HG03103 (cell line): ENCODE results near the gene RRP12.
"Not testable (repeated sequence)": the region's sequence is repeated elsewhere in the genome, so short reads cannot be mapped to it uniquely, and the experiment has no call there.

ENCODE experiments used
- ATAC-seq: cut with Tn5 transposase; IDR thresholded peaks from one replicate; pipeline ENCODE4 v1.9.1; 2021; ENCODE audit warnings: low read depth; ENCODE audit not compliant: unreplicated experiment

The RRP12 gene

DNA sequence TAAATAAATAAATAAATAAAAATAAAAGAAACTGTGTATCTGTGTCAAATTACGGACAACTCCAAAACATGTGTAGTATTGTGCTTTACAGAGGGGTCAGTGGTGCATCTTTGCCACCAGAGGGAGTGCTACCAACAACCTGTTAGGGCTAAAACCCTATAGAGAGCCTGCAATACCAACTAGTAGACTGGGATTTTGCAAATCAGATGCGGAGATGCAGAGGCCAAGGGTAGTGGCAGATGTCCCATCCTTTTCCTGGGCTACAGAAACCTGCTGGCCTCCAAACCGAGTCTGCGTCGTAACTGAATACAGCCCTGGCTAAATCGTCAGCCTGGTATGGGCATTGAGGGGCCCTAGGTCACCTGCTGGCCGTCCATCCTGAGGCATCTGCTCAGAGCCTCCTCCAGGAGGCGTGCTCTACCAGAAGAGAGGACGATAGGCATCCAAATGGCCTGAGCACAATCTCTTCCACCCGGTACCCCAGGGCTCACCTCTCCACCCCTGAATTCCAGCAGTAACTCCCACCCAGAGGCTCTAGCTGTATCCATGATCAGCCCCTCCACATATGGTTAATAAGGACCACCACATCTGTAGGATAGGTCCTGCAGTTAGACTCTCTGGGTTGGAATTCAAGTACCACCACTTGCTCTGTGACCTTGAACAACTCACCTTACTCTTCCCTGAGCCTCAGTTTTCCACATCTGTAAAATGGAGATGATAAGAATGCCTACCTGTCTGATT lies 6.2 kb upstream of the RRP12 start:
- ATAC-seq: peak; percentile 76

DNA sequence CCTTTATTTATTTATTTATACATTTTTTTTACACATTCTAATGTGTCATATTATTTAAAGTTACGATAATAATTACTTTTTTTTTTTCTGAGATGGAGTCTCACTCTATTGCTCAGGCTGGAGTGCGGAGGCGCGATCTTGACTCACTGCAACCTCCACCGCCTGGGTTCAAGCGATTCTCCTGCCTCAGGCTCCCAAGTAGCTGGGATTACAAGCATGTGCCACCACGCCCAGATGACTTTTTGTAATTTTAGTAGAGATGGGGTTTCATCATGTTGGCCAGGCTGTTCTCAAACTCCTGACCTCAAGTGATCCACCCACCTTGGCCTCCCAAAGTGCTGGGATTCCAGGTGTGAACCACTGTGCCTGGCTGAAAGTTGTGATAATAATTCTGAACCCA lies 5.3 kb upstream of the RRP12 start:
- not testable (repeated sequence) for ATAC-seq

DNA sequence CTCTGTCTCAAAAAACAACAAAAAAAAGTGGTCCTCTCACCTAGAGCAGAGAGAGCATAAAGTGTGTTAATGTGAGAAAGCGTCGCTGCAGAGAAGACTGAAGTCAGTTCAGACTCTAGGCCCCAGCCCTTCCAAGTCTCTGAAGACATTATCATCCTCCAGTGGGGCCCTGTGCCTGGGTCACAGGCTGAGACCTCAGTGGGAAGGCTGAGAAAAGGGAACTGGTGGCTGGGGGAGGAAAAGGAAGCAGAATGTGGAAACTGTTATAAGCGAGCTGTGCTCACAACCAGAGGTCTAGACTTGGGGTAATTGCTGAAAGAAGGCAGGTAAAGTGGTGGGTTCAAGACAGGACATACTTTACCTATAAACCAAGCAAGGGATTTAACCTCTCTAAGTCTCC lies 4.9 kb upstream of the RRP12 start:
- ATAC-seq: no peak

DNA sequence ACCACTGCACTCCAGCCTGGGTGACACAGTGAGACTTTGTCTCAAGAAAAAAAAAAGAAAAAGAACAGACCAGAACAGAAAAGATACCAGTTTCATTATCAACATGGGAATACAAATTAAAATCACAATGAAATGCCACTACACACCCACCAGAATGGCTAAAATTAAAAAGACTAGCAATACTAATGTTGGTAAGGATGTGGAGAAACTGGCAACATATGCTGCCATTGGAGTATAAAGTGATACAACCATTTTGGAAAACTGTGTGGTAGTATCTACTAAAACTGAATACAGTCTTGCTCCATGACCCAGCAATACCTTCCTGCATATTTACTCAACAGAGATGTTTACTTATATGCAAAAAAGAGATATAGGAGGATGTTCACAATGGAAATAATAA lies 2.9 kb upstream of the RRP12 start:
- no peak for ATAC-seq

DNA sequence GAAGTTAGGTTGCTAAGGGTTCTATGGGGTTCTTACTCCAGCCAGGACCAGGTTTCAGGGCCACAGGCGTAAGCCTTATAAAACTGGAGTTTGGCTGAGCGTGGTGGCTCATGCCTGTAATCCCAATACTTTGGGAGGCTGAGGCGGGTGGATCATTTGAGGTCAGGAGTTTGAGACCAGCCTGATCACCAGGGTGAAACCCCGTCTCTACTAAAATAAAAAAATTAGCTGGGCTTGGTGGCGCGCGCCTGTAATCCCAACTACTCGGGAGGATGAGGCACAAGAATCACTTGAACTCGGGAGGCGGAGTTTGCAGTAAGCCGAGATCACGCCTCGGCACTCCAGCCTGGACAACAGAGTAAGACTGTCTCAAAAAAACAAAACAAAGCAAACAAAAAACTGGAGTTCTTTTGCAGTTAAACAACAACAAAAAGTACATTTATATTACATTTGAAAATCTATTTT lies 347 bp upstream of the RRP12 start:
- no peak for ATAC-seq

DNA sequence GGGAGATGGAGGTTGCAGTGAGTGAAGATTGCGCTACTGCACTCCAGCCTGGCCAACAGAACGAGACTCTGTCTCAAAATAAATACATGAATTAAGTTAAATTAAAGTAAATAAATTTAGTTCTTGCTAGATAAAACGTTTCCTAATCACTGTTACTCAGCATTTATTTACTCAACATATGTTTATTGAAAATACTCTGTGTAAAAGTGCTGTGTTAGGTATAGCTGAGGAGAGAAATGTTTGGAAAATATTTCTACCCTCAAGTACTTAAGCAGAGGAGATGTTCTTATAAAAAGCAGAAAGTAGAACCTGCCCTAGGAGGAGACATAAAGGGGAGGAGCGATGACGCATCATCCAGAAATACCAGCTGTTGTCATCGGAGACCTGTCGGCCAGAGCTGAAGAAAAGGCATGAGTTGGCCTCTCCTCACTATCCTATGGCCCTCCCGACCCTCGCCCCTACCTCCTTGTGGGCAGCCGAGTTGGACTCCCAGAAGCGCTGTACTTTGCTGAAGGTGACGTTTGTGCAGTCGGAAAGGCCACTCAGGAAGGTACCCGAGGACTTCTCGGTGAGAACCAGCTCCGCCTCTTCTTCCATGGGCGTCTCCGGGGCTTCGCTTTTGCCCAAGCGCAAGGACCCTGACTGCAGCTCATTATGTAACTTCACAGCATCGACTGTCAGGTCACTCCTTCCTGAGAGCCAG lies 1.1 kb downstream of the RRP12 start:
- no peak for ATAC-seq

DNA sequence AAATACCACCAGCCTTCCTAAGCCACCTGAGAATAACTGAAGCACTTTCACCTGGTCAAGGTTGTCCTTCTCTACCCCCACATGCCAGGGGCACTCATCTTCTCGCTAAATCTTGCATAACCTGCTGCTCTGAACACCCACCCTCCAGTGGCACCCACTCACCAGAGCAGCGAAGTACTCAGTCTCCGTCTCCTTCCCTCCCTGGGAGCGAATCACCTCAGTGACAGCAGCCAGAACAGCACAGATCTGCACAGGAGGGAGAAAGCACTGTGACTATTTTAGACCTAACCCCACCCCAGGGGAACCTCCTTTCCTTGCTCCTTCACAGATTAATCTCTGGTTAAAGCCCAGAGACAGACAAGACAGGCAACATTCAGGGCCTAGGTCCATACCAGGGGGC lies 5.1 kb downstream of the RRP12 start:
- ATAC-seq: no peak

DNA sequence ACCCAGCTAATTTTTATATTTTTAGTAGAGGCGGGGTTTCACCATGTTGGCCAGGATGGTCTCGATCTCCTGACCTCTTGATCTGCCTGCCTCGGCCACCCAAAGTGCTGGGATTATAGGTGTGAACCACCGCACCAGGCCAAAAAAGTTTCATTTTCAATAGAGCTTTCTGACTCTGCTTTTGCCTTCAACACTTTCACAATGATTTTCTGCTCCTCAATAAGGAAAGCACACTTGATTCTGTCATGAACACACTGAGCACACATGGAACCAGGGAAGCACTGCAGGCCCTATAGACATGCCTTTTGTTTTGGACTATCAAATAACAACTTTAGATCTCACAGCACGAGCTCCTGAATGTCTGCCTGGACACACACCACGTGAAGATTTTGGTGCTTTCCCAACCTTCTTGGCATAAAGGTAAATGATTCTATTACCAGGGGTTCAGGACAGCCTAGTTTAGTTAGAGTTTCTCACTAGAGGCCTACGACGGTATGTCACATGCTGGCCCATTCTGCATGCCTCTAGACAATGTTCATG lies 8.0 kb downstream of the RRP12 start:
- ATAC-seq: no peak

DNA sequence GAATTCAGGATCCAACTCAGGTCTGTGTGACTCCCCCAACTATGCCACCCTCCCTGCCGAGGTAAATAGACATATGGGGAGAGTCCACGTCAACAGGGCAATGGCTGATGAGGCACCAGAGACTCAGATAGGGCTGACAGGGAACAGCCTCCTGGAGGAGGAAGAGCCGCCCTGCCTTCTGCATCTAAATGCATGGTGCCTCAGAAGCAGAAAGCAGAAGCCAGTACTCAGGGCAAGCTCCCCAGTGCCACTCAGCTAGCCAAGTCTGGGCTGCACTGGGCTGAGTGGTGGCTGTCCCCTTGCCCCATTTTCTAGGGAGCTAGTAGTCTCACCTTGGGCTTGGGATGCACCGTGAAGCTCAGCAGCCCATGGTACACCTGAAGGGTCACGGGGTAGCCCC lies 11.0 kb downstream of the RRP12 start:
- ATAC-seq: no peak

DNA sequence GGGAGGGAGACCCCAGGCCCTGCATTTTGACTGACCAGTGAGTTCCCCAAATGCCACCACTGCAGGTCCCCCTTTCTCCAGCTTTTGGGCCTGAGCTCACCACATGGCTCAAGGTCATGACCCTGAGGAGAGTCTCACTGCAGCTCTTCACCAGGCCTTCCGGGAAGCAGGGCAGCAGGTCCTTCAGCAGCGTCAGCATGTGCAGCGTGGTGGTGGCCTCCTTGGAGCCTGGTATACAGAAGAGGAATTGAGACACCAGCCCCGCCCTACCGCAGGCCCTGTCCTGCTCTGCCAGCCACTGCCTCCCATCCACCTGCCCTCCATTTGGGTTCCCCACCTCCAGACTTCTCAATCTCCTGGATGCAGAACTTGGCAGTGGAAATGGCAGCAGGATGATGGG lies 13.0 kb downstream of the RRP12 start:
- ATAC-seq: no peak

DNA sequence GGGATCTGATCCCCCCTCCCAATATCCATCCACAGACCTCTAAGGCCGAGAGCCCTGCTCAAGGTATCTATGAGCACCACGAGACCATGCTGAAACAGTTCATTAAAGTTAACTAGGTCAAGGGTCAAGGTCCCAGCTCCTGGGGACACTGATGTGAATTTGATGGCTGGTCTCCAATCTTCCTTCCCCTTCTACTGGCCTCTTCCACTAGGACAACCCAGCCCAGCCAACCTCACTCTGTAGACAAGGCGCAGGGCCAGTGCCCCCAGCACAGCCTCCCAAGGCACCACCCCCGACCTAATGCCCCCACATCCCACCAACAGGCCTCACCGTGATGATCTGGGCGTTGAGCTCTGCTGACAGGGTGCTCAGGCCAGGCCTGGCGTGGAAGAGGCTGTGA lies 15.6 kb downstream of the RRP12 start:
- no peak for ATAC-seq

DNA sequence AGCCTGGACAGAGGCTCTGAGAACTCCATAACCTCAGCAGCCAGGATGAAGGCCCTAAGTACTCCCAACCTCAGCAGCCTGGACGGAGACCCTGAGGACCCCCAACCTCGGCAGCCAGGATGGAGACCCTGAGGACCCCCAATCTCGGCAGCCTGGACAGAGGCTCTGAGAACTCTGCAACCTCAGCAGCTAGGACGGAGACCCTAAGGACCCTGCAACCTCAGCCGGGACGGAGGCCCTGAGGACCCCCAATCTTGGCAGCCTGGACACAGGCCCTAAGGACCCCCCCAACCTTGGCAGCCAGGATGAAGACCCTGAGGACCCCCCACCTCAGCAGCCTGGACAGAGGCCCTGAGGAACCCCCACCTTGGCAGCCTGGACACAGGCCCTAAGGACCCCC lies 16.5 kb downstream of the RRP12 start:
- ATAC-seq: no peak

DNA sequence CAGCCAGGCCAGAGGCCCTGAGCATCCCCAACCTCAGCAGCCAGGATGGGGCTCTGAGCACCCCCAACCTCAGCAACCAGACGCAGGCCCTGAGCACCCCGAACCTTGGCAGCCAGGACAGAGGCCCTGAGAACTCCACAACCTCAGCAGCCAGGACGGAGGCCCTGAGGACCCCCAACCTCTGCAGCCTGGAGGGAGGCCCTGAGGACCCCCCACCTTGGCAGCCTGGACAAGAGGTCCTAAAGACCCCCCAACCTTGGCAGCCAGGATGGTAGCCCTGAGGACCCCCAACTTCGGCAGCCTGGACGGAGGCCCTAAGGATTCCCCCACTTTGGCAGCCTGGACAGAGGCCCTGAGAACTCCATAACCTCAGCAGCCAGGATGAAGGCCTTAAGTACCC lies 17.0 kb downstream of the RRP12 start:
- ATAC-seq: no peak

DNA sequence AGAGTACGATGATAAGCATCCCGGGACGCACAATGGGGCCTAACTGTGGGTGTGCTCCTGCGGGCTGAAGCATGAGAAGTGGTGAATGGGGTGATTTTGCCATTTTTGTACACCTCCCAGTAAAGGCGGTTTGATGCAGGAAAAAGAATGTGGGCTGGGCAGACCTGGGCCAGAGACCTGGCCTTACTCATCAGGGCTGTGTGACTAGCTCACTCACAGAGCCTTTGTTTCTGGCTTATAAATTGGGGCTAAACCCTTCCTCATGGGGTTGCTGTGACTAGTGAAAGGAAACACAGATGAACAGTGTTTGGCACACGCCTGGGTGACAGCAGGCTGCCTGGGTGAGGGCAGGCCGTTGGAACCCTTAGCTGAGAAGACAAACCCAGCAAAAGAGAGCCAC lies 18.0 kb downstream of the RRP12 start:
- ATAC-seq: no peak

DNA sequence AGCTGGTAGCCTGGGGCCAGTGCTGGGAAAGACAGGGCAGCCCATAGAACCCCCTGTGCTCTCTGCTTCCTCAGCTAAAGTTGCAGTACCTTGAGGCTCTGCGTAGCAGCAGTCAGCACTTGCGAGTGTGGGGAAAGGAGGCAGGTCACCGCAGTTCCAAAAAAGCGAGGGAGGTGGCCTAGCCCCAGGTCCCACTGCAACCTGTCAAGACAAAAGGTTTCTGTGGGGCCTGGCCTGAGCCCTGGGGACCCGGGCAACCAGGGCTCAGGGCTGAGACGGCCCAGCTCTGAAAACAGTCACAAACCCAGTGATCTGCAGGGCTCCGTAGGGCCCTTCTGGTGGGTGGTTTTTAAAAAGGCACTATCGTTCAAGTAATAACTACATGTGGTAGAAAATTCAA lies 19.5 kb downstream of the RRP12 start:
- ATAC-seq: no peak

DNA sequence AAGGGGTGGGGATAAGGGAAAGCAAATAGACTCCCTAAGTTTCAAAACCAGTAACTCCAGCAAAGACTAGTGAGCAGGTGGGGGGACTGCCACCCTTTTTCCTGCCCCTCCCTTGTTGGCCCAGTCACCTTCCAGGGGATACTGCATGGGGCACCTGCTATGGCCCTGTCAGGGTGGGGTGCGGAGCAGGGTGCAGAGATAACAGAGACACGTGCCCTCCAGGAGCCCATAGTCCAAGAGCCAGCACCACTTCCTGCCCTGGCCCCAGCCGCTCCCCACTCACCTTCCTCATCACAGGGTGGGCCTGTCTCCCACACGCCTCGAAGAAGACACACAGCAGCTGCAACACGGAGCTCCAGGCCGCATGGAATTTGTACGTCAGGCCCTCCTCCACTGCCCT lies 20.6 kb downstream of the RRP12 start:
- ATAC-seq: no peak

DNA sequence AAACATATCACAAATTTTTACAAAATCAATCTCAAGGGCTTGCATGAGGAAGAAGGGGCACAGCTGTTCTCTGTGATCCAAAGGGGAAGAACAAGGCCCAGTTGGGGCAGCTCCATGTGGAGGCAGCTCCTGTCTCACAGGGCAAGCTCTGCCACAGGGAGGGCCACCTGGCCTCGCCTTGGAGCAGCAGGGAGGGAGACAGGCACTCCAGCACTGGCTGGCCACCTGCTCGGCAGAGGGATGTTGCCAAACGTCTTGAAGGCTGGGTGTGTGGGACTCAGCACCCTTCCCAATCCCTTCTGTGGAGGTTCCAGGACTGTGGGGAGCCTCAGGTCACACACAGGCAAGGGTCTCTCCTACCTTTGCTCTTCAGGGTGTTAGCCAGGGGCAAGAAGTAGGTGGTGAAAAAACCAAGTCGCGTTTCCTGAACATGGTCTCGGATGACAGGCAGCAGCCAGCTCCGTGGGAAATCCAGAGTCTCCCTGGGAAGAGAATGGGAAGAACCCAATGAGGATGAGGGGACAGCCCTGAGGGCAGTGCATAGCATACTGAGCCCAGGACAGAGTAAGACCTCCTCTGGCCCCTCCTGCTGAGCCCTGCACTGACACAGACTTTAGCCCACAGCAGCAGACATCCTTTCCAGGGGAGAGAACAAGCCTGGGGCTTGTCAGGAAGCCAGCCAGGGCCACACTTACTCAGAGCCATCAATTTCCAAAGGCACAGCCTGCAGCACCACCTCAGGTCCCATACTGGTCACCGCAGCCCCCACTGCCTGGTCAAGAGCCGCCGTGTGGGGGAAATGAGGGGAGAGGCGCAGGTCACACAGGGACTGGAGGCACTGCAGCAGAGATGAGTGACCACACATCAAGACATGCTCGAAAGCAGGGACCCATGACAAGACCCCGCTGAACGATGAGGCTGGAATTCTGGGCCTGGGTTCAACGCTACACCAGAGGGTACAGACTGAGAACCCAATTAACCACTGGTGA lies 21.9 kb downstream of the RRP12 start:
- ATAC-seq: no peak

DNA sequence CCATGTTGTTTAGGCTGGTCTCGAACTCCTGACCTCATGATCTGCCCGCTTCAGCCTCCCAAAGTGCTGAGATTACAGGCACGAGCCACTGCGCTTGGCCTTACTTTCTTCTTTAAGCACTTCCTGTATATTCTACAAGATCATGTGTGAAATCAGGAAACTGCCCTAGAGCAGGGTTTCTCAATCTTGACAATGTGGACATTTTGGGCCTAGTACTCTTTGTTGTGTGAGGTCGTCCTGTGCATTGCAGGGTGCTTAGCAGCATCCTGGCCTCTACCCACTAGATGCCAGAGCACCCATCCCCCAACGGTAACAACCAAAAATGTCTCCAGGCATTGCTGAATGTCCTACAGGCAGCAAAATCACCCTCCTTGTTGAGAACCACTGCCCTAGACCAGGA lies 24.7 kb downstream of the RRP12 start:
- no peak for ATAC-seq

DNA sequence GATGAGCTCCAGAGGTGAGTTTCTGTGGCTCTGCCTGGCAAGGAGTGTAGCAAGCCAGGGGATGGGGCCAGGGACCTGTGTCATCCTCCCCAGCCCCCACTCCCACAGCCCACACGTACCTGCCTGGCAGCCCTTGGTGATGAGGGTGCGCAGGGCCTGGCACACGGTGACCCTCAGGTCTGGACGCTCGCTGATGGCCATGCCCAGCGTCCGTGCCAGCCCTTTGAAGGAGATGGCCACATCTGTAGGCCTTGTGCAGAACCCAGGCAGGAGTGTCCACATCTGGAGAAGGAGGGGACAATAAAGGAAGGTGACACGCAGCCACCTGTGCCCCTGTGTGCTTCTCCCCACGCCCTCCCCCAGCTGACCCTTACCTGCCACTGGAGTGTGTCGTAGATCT lies 27.7 kb downstream of the RRP12 start:
- ATAC-seq: no peak

DNA sequence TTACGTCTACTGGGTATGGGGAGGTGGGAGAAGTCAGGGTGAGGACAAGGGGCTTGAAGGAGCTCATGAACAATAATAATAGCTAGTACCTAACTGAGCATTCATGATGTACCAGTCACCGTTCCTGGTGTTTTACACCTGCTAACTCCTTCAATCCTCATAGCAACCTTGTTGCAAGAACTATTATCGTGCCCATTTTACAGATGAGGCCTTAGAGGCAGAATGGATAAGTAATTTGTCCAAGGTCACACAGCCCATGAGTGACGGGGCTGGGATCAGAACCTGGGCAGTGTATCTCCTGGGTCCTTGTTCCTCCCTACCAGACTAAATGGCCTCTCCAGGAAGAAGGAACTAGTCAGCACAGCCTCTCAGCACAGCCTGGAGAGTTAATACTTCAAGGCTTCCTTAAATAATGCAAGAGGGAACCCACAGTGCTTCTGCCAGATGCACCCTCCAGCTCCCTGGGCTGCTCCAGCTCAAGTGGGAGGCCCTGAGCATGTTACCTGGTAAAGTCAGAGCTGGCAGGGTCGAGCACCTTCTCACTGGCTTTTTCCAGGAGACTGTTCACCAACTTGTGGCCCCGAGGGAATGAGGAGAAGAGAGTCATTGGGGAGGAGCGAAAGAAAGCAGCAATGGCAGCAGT lies 28.8 kb downstream of the RRP12 start:
- ATAC-seq: no peak
